BE2C (cell line): ENCODE results near the gene CACNB3.
A peak's percentile ranks its signal among the peaks of the same experiment; 100 is the strongest.

Experiments used
- DNase-seq: peaks from one replicate; pipeline ENCODE4 v3.0.0-alpha.2; 2020
- H3K27me3 ChIP-seq: fragments of 250-450 bp; sonication (Bioruptor Pico); 2 replicates; pipeline ENCODE4 v1.5.1; 2020; ENCODE audit warnings: mild to moderate bottlenecking
- H3K36me3 ChIP-seq: fragments of 250-450 bp; sonication (Bioruptor Pico); 2 replicates; pipeline ENCODE4 v1.5.1; 2020; ENCODE audit warnings: mild to moderate bottlenecking
- H3K4me1 ChIP-seq: fragments of 250-450 bp; sonication (Bioruptor Pico); 2 replicates; pipeline ENCODE4 v1.5.1; 2020
- H3K4me3 ChIP-seq: 2 replicates; pipeline ENCODE4 v1.5.1; 2011; ENCODE audit warnings: low read depth, low read length
- H3K9me3 ChIP-seq: fragments of 250-450 bp; sonication (Bioruptor Pico); 2 replicates; pipeline ENCODE4 v1.5.1; 2020
- TF ChIP-seq, protein P1 (sequence below): IDR thresholded peaks from 2 replicates; pipeline ENCODE4 v1.5.1; 2012; ENCODE audit warnings: mild to moderate bottlenecking, low read depth, low read length

Gene CACNB3

DNA sequence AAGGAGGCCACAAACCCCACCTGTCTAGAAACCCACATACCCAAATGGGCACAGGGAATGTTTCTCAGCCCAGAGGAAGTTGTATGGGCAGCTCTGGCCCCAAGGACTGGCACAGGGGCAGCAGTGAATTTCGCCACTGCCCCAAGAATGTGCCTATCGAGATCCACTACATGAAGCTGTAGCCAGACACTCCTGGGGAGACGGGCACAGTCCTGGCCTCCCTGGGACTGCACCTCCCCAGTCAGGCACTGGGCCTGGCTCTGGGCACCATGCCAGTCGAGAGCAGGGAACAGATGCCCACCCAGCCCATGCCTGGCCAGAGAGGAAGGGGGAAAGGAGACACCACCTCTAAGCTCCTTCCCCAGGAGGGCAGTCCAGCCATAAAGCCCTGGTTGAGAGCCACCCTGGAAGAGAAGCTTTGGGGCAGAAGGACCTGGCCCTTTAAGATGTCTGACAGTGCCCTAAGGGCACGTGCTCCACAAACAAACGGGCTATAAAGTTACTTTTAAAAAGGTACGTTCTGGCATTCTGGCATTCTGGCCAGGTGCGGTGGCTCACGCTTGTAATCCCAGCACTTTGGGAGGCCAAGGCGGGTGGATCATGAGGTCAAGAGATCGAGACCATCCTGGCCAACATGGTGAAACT is 37.8 kb upstream of the CACNB3 start:
- Histone ChIP-seq H3K9me3 (no peaks in the 10 kb centered on the region), H3K27me3 (no peaks in the 10 kb centered on the region), H3K4me1 (no peaks in the 10 kb centered on the region), H3K4me3 (no peak overlapping the region), H3K36me3 (no peaks in the 10 kb centered on the region)
- DNase-seq = no peak
- TF ChIP-seq, protein P1, sequence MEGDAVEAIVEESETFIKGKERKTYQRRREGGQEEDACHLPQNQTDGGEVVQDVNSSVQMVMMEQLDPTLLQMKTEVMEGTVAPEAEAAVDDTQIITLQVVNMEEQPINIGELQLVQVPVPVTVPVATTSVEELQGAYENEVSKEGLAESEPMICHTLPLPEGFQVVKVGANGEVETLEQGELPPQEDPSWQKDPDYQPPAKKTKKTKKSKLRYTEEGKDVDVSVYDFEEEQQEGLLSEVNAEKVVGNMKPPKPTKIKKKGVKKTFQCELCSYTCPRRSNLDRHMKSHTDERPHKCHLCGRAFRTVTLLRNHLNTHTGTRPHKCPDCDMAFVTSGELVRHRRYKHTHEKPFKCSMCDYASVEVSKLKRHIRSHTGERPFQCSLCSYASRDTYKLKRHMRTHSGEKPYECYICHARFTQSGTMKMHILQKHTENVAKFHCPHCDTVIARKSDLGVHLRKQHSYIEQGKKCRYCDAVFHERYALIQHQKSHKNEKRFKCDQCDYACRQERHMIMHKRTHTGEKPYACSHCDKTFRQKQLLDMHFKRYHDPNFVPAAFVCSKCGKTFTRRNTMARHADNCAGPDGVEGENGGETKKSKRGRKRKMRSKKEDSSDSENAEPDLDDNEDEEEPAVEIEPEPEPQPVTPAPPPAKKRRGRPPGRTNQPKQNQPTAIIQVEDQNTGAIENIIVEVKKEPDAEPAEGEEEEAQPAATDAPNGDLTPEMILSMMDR = no peak

DNA sequence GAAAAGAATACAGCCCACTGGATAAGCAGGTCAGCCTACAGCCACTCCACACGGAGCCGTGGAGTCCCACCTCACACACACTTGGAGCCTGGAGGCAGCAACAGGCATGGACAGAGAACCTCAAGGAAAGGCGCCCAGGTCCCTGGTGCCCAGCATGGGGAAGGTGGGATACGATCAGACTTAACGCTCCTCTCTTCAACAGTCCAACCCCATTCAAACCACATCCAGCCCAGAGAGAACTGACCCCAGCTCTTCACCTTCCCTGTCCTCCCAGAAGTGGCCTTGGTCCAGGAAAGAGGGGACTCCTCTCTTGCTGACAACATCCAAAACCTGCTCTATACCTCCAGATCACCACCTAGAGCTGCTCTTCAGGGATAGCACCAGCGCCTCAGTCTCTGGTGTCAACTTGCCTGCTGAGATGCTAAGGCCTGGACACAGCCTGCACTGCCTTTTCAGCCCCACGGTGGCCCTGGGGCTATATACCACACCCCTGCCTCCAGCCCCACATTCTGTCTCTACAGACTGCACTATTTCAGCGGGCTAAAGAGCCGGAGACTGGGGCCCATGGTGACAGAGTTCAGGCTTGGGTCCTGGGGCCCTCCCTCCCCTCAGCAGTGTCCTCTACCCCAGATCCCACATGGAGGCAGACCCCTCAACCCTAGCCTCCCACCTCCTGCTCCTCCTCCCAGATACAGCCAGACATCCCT is 36.4 kb upstream of the CACNB3 start:
- no peaks in the 10 kb centered on the region for H3K27me3 ChIP-seq
- H3K4me1 ChIP-seq = peaks cover 10% of the 10 kb centered on the region
- no peak overlapping the region for H3K4me3 ChIP-seq
- no peaks in the 10 kb centered on the region for H3K9me3 ChIP-seq
- no peak for DNase-seq
- TF ChIP-seq, protein P1 = no peak
- no peaks in the 10 kb centered on the region for H3K36me3 ChIP-seq

DNA sequence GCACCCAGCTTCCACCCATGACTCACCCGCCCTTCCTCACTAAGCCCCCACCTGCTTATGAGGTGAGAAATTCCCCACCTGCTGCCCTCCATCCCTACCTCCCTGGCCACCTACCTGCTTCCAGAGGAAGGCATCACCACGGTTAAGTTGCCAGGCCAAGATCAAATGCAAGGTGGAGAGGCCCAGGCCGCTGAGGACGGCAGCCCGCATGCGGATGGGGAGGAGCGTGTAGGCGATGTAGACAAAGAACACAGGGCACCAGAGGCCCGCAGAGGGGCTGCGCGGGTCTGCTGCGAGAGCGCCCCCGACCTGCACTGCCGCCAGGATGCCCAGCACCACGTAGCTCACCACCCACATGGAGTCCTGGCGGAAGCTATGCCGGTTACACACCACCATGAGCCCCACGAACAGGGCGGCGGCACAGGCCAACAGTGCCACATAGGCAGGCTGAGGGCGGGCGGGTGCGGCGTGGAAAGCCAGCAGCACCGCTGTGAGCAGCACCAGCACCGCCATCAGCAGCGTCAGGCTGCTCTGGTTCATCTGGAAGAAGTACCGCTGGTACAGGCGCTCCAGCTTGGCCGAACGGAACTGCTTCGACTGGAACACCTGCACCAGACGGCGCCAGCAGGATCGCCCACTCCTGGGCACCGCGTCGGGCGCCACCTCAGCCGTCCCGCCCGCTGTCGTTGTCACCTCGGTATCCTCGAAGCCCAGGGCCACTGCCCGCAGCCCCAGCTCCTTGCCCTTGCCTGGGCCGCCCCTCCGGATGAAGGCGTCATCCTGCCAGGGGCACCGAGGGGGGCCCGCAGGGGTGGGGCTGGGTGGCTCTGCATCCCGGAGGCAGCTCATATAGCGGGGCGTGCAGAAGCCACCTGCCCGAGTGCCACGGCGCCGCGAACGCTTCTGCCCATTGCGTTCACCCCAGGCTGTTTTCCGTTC is 35.6 kb upstream of the CACNB3 start:
- no peaks in the 10 kb centered on the region for H3K9me3 ChIP-seq
- peaks cover 17% of the 10 kb centered on the region for H3K4me1 ChIP-seq
- H3K4me3 ChIP-seq = no peak overlapping the region

DNA sequence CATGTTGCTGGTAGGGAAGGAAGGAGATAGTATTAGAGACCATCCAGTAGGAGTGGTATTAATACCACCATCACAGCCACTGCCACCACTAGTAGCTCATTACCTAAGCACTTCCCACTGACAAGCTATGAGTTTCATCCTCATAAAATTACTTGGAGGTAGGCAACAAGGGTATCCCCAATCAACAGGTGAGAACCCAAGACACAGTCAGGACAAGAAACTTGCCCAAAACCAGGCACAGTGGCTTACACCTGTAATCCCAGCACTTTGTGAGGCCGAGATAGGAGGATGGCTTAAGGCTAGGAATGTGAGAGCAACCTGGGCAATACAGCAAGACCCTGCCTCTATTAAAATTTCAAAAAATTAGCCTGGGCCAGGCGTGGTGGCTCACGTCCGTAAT is 34.9 kb upstream of the CACNB3 start:
- H3K27me3 ChIP-seq = no peaks in the 10 kb centered on the region
- no peaks in the 10 kb centered on the region for H3K9me3 ChIP-seq
- TF ChIP-seq, protein P1 = no peak
- H3K36me3 ChIP-seq = no peaks in the 10 kb centered on the region
- H3K4me3 ChIP-seq = no peak overlapping the region
- H3K4me1 ChIP-seq = peaks cover 18% of the 10 kb centered on the region
- no peak for DNase-seq

More for the DNA sequence above, 35.6 kb upstream of the CACNB3 start:
- no peak for DNase-seq
- H3K36me3 ChIP-seq = no peaks in the 10 kb centered on the region
- H3K27me3 ChIP-seq = no peaks in the 10 kb centered on the region
- TF ChIP-seq, protein P1 = no peak

DNA sequence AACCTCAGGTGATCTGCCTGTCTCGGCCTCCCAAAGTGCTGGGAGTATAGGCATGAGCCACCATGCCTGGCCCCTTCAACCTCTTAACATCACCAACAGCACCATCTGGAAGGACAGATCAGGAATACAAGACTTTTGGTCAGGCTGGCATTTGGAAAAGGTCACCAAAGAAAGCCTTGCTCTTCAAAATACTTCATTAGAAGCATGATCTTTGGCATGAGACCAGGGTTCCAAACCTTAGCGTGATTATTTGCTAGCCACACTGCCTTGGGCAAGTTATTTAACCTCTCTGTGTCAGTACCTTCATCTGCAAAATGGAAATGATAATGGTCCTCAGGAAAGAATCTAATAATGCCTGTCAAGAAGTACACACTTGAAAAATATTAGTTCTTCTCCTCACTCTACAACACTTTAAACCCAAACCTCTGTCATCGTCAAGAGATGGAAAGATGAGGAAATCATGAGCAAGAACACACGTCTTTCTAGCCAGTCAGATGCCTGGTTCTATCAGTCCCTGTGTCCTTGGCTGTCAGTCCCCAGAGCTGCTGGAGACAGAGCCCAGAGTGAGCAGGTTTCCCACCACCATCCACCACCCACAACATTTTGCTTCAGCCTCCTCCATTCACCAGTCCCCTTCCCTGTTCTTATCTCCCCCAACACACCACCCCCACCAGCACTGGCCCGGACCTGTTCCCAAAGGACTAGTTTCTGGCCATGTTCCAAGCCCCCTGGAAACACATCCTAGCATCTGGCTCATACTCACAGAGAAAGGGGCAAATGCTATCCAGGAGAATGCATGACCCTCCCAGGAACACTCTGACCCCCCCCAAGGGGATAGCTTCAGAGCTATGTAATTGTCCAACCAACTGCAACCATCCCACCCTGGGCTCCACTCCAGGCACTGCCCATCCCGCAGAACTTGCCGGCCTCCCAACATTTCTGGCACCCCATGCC is 31.4 kb upstream of the CACNB3 start:
- Histone ChIP-seq H3K4me3 (peak overlapping the region; percentile 65), H3K27me3 (no peaks in the 10 kb centered on the region), H3K36me3 (no peaks in the 10 kb centered on the region), H3K9me3 (no peaks in the 10 kb centered on the region), H3K4me1 (peaks cover 18% of the 10 kb centered on the region)
- TF ChIP-seq, protein P1 = no peak
- peak; percentile 92 for DNase-seq
